Type B pancreatic cell (in vitro differentiated cells): ENCODE measurements around the gene PHF10. TPM values are rescaled to one million over a fixed set of nuclear protein-coding genes. Genes with fewer than 3 reads are reported as not detected.

Experiments
- DNase-seq: peaks from one replicate; pipeline ENCODE4 v3.0.0; 2021; ENCODE audit warnings: mixed read lengths; ENCODE audit not compliant: unreplicated experiment; ENCODE audit errors: extremely low spot score
- H3K27ac Mint-ChIP-seq: 2 replicates; pipeline ENCODE4 v1.8.0; 2021; ENCODE audit warnings: mild to moderate bottlenecking, mixed read lengths
- H3K27me3 Mint-ChIP-seq: 2 replicates; pipeline ENCODE4 v1.8.0; 2021; ENCODE audit warnings: mixed read lengths
- H3K36me3 Mint-ChIP-seq: 2 replicates; pipeline ENCODE4 v1.8.0; 2021; ENCODE audit warnings: mixed read lengths
- H3K4me1 Mint-ChIP-seq: one replicate; pipeline ENCODE4 v1.8.0; 2021; ENCODE audit warnings: mixed read lengths; ENCODE audit not compliant: unreplicated experiment
- H3K4me3 Mint-ChIP-seq: 2 replicates; pipeline ENCODE4 v1.8.0; 2021; ENCODE audit warnings: mild to moderate bottlenecking, mixed read lengths
- H3K9me3 Mint-ChIP-seq: 2 replicates; pipeline ENCODE4 v1.8.0; 2021; ENCODE audit warnings: mixed read lengths
- total RNA-seq: library from RNA; stranded (reverse); gene quantifications from 2 replicates; pipeline ENCODE4 v1.2.1, GENCODE V29; 2021; ENCODE audit warnings: low replicate concordance
- TF ChIP-seq, protein P1 (sequence below): fragments of 200-600 bp; sonication (generic); conservative IDR thresholded peaks from 2 replicates; pipeline ENCODE4 v1.5.0; 2021; ENCODE audit warnings: antibody characterized with exemption, mild to moderate bottlenecking

PHF10 gene
- total RNA-seq, 1 donor from 2014 or later, result 59.9 TPM

- Mint-ChIP-seq H3K9me3 (no peaks in the 10 kb centered on the region), H3K4me3 (no peak overlapping the region), H3K27me3 (no peaks in the 10 kb centered on the region), H3K27ac (no peak overlapping the region), H3K36me3 (peaks cover 24% of the 10 kb centered on the region), H3K4me1 (no peaks in the 10 kb centered on the region)
- TF ChIP-seq, protein P1, sequence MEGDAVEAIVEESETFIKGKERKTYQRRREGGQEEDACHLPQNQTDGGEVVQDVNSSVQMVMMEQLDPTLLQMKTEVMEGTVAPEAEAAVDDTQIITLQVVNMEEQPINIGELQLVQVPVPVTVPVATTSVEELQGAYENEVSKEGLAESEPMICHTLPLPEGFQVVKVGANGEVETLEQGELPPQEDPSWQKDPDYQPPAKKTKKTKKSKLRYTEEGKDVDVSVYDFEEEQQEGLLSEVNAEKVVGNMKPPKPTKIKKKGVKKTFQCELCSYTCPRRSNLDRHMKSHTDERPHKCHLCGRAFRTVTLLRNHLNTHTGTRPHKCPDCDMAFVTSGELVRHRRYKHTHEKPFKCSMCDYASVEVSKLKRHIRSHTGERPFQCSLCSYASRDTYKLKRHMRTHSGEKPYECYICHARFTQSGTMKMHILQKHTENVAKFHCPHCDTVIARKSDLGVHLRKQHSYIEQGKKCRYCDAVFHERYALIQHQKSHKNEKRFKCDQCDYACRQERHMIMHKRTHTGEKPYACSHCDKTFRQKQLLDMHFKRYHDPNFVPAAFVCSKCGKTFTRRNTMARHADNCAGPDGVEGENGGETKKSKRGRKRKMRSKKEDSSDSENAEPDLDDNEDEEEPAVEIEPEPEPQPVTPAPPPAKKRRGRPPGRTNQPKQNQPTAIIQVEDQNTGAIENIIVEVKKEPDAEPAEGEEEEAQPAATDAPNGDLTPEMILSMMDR, result no peak
- DNase-seq, result no peak
These were observed 54.4 kb downstream of the PHF10 start for GRCh38 chr6:169669889-169670288.

DNA sequence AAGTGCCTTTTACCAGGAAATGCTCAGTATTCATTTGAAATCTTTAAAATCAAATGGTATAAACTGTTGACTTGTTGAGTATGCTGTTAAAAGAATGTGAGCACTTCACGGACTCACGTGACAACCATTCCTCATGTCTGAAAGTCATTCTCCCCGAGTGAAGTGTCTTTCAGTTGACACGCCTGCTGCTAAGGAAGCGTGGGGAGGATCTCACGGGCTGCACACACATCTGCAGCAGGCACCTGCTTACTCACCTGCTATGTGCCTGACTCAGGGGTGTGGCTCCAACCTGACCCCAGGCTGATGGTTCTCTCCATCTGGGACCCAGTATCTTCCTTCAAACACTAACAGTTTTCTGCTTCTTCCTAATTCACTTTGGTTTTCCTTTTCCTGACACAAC lies 55.2 kb downstream of the PHF10 start:
- DNase-seq, result no peak
- H3K27me3 Mint-ChIP-seq, result no peaks in the 10 kb centered on the region
- TF ChIP-seq, protein P1, result no peak
- H3K36me3 Mint-ChIP-seq, result peaks cover 18% of the 10 kb centered on the region
- H3K4me3 Mint-ChIP-seq, result no peak overlapping the region
- H3K27ac Mint-ChIP-seq, result peak overlapping the region; percentile 26
- no peaks in the 10 kb centered on the region for H3K9me3 Mint-ChIP-seq
- H3K4me1 Mint-ChIP-seq, result no peaks in the 10 kb centered on the region

- Mint-ChIP-seq H3K27me3 (no peaks in the 10 kb centered on the region), H3K4me1 (no peaks in the 10 kb centered on the region), H3K36me3 (peaks cover 18% of the 10 kb centered on the region), H3K9me3 (no peaks in the 10 kb centered on the region), H3K27ac (no peak overlapping the region), H3K4me3 (no peak overlapping the region)
- TF ChIP-seq, protein P1, result no peak
- no peak for DNase-seq
These were observed 56.0 kb downstream of the PHF10 start for GRCh38 chr6:169668203-169668847.

DNA sequence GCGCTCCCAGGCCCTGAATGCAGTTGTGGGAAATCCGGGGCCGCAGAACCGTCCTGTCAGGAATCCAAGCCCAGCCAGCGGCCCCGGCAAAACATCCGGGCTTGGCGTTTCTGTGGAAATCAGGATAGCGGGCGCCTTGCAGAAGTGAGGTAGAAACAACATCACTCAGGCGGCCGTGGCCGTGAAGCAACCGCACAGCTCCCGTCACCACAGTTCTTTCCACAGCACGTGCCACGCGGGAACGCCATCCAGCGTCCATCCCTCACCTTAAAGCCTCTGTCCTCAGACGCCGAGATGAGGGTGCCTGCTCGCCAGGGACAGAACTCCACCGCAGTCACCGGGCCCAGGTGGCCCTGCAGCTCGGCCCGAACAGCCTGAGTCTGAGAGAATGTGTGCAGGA lies 56.6 kb downstream of the PHF10 start:
- H3K4me1 Mint-ChIP-seq, result no peaks in the 10 kb centered on the region
- no peaks in the 10 kb centered on the region for H3K27me3 Mint-ChIP-seq
- H3K27ac Mint-ChIP-seq, result no peak overlapping the region
- TF ChIP-seq, protein P1, result no peak
- no peaks in the 10 kb centered on the region for H3K9me3 Mint-ChIP-seq
- peaks cover 16% of the 10 kb centered on the region for H3K36me3 Mint-ChIP-seq
- DNase-seq, result no peak
- H3K4me3 Mint-ChIP-seq, result no peak overlapping the region

DNA sequence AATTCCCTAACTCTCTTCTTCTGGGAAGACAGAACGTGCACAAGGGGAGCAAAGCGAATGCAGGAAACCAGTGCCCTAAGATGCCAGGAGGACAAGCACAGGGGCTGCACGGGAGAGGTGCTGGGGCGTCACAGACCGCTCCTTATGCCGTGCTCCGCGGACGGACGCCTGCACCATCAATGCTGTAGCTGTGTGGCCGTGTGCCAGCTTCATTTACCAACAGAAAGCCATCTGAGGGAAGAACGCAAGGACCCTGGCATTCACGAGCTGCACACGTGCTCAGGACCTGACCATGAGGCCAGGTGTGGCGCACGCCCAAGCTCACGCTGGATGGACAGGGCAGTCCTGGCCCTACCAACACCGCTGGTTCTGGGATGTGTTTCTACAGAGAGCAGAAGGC lies 57.9 kb downstream of the PHF10 start:
- no peak overlapping the region for H3K27ac Mint-ChIP-seq
- TF ChIP-seq, protein P1, result no peak
- DNase-seq, result no peak
- H3K4me3 Mint-ChIP-seq, result no peak overlapping the region
- no peaks in the 10 kb centered on the region for H3K4me1 Mint-ChIP-seq
- no peaks in the 10 kb centered on the region for H3K27me3 Mint-ChIP-seq
- peaks cover 14% of the 10 kb centered on the region for H3K36me3 Mint-ChIP-seq
- H3K9me3 Mint-ChIP-seq, result no peaks in the 10 kb centered on the region

DNA sequence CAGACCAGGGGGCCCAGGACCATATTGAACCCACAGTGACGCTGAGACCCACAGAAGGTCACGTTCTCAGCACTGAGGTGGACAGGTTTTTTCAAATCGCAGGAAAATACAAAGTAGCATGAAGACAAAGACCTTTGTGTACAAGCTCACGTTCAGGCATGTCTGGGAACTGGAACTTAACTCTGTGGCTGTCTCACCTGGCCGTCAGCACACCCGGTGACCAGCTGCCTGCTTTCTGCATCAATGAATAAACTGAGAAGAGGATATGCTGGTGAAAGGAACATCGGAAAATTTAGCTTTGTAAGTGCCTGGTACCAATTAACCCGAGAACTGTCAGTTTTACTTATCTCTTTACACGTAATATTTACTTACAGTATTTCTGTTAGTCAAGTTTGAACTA lies 59.0 kb downstream of the PHF10 start:
- no peak overlapping the region for H3K4me3 Mint-ChIP-seq
- no peak for DNase-seq
- H3K36me3 Mint-ChIP-seq, result peaks cover 14% of the 10 kb centered on the region
- no peaks in the 10 kb centered on the region for H3K4me1 Mint-ChIP-seq
- H3K27ac Mint-ChIP-seq, result no peak overlapping the region
- TF ChIP-seq, protein P1, result no peak
- H3K27me3 Mint-ChIP-seq, result no peaks in the 10 kb centered on the region
- no peaks in the 10 kb centered on the region for H3K9me3 Mint-ChIP-seq
